Duodenal mucosa (tissue), 2 donors: Measurements from ENCODE around the gene TCF19.

ENCODE experiments used
- H3K27ac ChIP-seq: one replicate; pipeline ENCODE4 v1.7.0; 2013; ENCODE audit warnings: low read depth, low read length
- H3K27me3 ChIP-seq, 2 donors: one replicate each; pipeline ENCODE4 v1.7.0; 2013; ENCODE audit warnings: low read length in 2 of 2, control low read depth in 1 of 2; ENCODE audit not compliant: insufficient read depth in 2 of 2, control insufficient read depth in 1 of 2
- H3K36me3 ChIP-seq, 2 donors: one replicate each; pipeline ENCODE4 v1.7.0; 2013; ENCODE audit warnings: low read length in 2 of 2, control low read depth in 1 of 2; ENCODE audit not compliant: insufficient read depth in 2 of 2, control insufficient read depth in 1 of 2
- H3K4me1 ChIP-seq, 2 donors: one replicate each; pipeline ENCODE4 v1.7.0; 2013; ENCODE audit warnings: low read length in 2 of 2, control low read depth in 1 of 2; ENCODE audit not compliant: insufficient read depth in 2 of 2, control insufficient read depth in 1 of 2
- H3K4me3 ChIP-seq, 2 donors: one replicate each; pipeline ENCODE4 v1.7.0; 2013; ENCODE audit warnings: low read length in 2 of 2, low read depth in 1 of 2
- H3K9ac ChIP-seq, 2 donors: one replicate each; pipeline ENCODE4 v1.7.0; 2013; ENCODE audit warnings: low read length in 2 of 2, low read depth in 1 of 2
- H3K9me3 ChIP-seq, 2 donors: one replicate each; pipeline ENCODE4 v1.7.0; 2013; ENCODE audit warnings: low read length in 2 of 2, control low read depth in 1 of 2; ENCODE audit not compliant: control insufficient read depth in 1 of 2

The TCF19 gene, protein sequence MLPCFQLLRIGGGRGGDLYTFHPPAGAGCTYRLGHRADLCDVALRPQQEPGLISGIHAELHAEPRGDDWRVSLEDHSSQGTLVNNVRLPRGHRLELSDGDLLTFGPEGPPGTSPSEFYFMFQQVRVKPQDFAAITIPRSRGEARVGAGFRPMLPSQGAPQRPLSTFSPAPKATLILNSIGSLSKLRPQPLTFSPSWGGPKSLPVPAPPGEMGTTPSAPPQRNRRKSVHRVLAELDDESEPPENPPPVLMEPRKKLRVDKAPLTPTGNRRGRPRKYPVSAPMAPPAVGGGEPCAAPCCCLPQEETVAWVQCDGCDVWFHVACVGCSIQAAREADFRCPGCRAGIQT

GRCh38 chr6:31158140-31158862 lies at the start of gene TCF19:
Gene TCF19, plus strand, starts transcription at chr6:31158589. Its CDS starts 881 bp downstream, at chr6:31159470.
- peaks cover 0 to 21% of the 10 kb centered on the region in 2 donors for H3K36me3 ChIP-seq
- H3K9me3 ChIP-seq: no peaks in the 10 kb centered on the region
- H3K27ac ChIP-seq: no peak within 1 kb of the TSS
- H3K27me3 ChIP-seq: no peaks in the 10 kb centered on the region
- peaks cover 16 to 20% of the 10 kb centered on the region in 2 donors for H3K4me1 ChIP-seq
- H3K9ac ChIP-seq: peak within 1 kb of the TSS; percentile 72 to 90
- H3K4me3 ChIP-seq: peak within 1 kb of the TSS; percentile 82 to 95

DNA sequence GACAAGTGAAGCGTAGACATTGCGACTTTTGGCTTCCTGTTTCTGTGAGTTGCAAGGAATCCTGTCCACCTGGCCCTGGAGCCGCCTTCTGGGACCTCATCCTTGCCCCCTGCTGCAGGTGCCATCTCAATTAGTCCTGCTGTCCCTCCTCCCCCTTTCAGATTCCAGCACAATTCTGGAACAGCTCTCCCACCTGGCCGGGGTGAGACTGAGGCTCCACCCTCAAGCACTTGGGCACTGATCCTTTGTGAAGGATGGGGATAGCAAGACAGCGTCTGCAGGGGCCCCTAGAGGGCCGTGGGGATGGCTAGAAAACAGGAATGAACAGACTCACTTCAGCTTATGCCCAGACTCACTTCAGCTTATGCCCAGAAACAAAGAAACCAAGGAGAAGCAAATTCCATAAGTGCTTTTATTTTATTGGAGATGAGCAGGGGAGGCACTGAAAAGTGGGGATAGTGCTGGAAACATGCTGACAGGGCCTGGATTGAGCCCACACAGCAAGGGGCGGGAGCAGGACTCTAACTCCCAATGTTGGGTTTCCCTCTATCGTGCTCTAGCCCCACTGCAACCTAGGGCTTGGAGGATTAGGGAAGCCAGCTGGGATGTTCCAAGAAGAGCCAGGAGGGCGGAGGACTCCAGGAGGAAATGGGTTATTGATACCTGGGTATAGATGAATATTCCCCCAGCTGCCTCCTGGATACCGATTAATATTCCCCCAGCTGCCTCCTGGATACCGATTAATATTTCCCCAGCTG lies 47.4 kb upstream of the TCF19 start:
- Histone ChIP-seq H3K4me1 (peaks cover 14 to 24% of the 10 kb centered on the region in 2 donors), H3K27me3 (peaks cover 0 to 11% of the 10 kb centered on the region in 2 donors), H3K36me3 (no peaks in the 10 kb centered on the region), H3K9me3 (no peaks in the 10 kb centered on the region), H3K27ac (no peak overlapping the region), H3K4me3 (no peak overlapping the region), H3K9ac (no peak overlapping the region)

DNA sequence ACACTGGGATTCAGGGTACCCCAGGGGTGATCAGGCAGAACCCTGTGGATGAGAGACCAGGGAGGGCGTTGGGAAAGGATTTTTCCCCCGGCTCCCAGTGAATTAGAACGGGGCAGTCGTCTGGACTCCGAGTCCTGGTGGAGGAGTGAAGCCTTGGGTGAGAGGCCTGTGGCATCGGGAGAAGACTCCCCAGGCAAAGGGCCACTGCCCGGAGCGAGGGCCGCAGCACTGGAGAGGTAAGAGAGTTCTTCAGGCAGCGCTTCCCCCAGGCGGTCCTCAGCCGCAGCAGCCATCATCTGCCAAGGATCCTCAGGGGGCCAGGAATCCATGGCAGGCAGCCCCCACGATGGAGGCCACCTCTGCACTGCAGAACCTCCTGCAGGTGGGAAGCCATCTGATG lies 46.7 kb upstream of the TCF19 start:
- no peaks in the 10 kb centered on the region for H3K36me3 ChIP-seq
- H3K9ac ChIP-seq: no peak overlapping the region
- H3K4me3 ChIP-seq: no peak overlapping the region
- no peak overlapping the region for H3K27ac ChIP-seq
- peaks cover 0 to 11% of the 10 kb centered on the region in 2 donors for H3K27me3 ChIP-seq
- H3K9me3 ChIP-seq: no peaks in the 10 kb centered on the region
- H3K4me1 ChIP-seq: peaks cover 18 to 24% of the 10 kb centered on the region in 2 donors

DNA sequence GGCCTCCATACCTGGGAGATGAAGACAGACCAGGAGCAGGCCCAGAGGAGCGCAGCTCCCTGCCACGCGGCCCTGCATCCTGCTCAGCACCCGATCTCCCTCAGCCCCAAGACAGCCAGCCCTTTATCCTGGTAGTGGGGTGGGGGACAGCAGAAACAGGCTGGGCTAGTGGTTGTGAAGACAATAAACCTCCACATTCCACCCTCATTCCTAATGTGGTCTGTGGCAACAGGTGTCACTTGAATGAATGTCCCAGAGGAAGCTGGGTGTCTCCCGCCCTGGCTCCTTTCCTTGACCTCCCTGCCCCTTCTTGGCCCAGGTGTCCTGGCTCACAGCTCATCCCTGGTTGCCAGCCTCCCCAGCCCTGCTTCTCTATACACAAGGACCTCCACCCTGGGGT lies 45.9 kb upstream of the TCF19 start, which contains the start of gene C6orf15:
Gene C6orf15, minus strand, starts transcription at position 98 of the 400 bp plus-strand sequence. Its CDS starts 20 bp downstream, at position 78.
- Histone ChIP-seq H3K9ac (no peak within 1 kb of the TSS), H3K27ac (no peak within 1 kb of the TSS), H3K4me3 (no peak within 1 kb of the TSS), H3K4me1 (peaks cover 18 to 24% of the 10 kb centered on the region in 2 donors), H3K9me3 (no peaks in the 10 kb centered on the region), H3K27me3 (peaks cover 0 to 11% of the 10 kb centered on the region in 2 donors), H3K36me3 (no peaks in the 10 kb centered on the region)

- Histone ChIP-seq H3K9ac (no peak overlapping the region), H3K27ac (no peak overlapping the region), H3K27me3 (peaks cover 0 to 11% of the 10 kb centered on the region in 2 donors), H3K4me1 (peaks cover 18 to 24% of the 10 kb centered on the region in 2 donors), H3K4me3 (no peak overlapping the region), H3K9me3 (no peaks in the 10 kb centered on the region), H3K36me3 (no peaks in the 10 kb centered on the region)
These were observed 44.4 kb upstream of the TCF19 start for GRCh38 chr6:31113861-31114540.

DNA sequence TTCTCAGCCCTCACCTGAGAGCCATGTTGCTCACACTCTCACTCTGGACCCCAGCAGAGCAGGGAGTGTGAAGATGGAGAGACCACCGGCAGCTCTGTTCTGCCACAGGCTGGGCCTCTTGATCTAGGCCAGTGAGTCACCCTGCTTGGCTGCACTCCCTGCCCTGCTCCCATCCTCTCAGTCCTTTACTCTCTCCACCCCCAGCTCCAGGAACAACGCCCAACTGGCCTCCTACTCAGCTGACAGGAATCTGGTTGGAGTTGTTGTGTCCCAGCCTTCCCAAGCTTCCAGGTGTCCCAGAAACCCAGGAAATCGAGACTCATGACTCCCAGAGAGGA lies 43.9 kb upstream of the TCF19 start, which contains the start of gene PSORS1C1:
Gene PSORS1C1, plus strand, starts transcription at position 260 of the 338 bp plus-strand sequence. CDS start 14,833 bp downstream, outside the sequence.
- Histone ChIP-seq H3K9me3 (no peaks in the 10 kb centered on the region), H3K9ac (peak within 1 kb of the TSS; percentile 40 to 63), H3K27ac (peak within 1 kb of the TSS; percentile 48), H3K36me3 (no peaks in the 10 kb centered on the region), H3K4me3 (peak within 1 kb of the TSS; percentile 51 to 67), H3K27me3 (peaks cover 0 to 11% of the 10 kb centered on the region in 2 donors), H3K4me1 (peaks cover 18 to 24% of the 10 kb centered on the region in 2 donors)

GRCh38 chr6:31114970-31115849 lies 43.2 kb upstream of the TCF19 start:
- Histone ChIP-seq H3K4me1 (peaks cover 18 to 24% of the 10 kb centered on the region in 2 donors), H3K9ac (peak overlapping the region; percentile 40 to 63), H3K36me3 (no peaks in the 10 kb centered on the region), H3K4me3 (peak overlapping the region; percentile 51 to 67), H3K27ac (peak overlapping the region; percentile 48), H3K9me3 (no peaks in the 10 kb centered on the region), H3K27me3 (peaks cover 0 to 6% of the 10 kb centered on the region in 2 donors)

- H3K27ac ChIP-seq: no peak overlapping the region
- H3K9me3 ChIP-seq: no peaks in the 10 kb centered on the region
- H3K27me3 ChIP-seq: no peaks in the 10 kb centered on the region
- H3K4me3 ChIP-seq: peak overlapping the region in 1 of 2 donors; percentile 67
- H3K9ac ChIP-seq: no peak overlapping the region
- H3K4me1 ChIP-seq: peaks cover 18% of the 10 kb centered on the region in 2 donors
- H3K36me3 ChIP-seq: no peaks in the 10 kb centered on the region
These were observed 42.3 kb upstream of the TCF19 start for GRCh38 chr6:31115941-31116560.
